ENCODE results near the gene ERAP2.

The ERAP2 gene

DNA sequence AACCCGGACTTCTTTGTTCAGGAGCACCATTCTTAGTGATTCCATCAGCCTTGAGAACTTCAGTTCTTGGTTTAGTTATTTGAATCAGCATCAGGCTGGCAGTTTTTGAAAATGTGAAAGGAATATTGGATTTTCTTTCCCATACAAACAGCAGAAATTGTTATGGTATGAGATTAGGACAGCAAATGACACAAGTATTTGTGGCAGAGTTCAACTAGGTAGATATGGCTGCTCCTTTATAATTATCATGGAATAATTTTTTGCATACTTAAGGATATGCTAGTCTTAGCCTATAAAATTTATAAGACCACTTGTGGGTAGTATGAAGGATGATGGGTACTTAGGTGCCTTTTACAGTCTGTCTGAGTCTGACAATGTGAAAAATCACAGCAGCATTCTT lies 25.5 kb downstream of the ERAP2 start:
- TF ChIP-seq MAX (IDR thresholded peaks at IDR 0.05) (no peak), EGR1 (IDR thresholded peaks at IDR 0.05) (no peak)

GRCh38 chr5:96902876-96903275 lies 26.6 kb downstream of the ERAP2 start:
- no peak for TF ChIP-seq CREB1 (IDR thresholded peaks at IDR 0.05; ENCODE audit: low read depth)
- no peak for TF ChIP-seq ZBTB7A (IDR thresholded peaks at IDR 0.05; ENCODE audit: low read depth)
- no peak for TF ChIP-seq CEBPB (IDR thresholded peaks at IDR 0.05)
- TF ChIP-seq EP300 (IDR thresholded peaks at IDR 0.05; ENCODE audit: borderline replicate concordance), result no peak
- TF ChIP-seq TAF1 (IDR thresholded peaks at IDR 0.05; ENCODE audit: low read depth), result no peak
- TF ChIP-seq TCF12 (IDR thresholded peaks at IDR 0.05; ENCODE audit: low read depth), result no peak
- TF ChIP-seq TEAD4 (IDR thresholded peaks at IDR 0.05), result no peak
- no peak for TF ChIP-seq REST (IDR thresholded peaks at IDR 0.05; ENCODE audit: low read depth)

- TF ChIP-seq CEBPB (IDR thresholded peaks at IDR 0.05) (no peak), REST (IDR thresholded peaks at IDR 0.05; ENCODE audit: low read depth) (no peak)
- TF ChIP-seq, protein P1, sequence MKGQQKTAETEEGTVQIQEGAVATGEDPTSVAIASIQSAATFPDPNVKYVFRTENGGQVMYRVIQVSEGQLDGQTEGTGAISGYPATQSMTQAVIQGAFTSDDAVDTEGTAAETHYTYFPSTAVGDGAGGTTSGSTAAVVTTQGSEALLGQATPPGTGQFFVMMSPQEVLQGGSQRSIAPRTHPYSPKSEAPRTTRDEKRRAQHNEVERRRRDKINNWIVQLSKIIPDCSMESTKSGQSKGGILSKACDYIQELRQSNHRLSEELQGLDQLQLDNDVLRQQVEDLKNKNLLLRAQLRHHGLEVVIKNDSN (IDR thresholded peaks at IDR 0.05), result no peak
Observed at GRCh38 chr5:96903300-96903699, 27.0 kb downstream of the ERAP2 start.

DNA sequence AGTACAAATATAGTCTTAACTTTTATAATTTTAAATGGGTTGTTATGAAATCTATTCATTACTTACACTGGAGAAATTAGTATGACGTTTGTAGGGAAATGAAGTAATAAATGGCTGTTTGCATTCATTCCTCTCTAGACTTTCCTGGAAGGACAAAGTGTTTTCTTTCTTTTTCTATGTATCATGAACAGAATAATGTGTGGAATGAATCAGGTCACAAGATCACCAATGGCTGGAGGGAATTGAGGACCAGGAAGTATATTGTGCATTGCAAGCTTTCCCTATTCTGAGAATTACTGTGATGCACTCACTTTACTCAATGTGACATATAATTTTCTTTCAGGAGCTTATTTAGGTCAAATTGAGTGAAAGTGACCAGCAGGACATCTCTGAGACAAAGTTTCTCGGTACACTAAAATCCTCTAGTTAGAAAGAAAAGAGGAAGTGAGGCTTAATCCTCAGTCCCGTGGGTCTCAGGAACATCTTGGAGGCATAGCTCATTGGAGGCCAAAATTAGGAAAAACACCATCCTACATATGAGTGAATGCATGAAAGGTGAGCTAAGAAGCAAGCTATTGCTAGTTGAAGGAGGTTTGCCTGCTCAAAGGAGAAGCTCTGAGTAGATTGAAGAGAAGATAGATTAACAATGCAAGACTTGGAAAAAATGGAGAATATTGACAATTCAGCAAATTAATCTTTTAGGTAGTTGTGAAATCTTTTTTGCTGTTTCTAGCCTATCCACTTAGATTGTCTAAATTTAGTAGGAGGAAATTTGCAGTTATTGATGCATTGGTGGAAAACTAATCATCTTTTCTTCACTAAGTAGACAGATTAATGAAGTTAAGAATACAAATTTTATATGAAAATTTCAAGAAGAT lies 28.0 kb downstream of the ERAP2 start:
- TF ChIP-seq EP300 (IDR thresholded peaks at IDR 0.05; ENCODE audit: borderline replicate concordance), result no peak
- no peak for TF ChIP-seq TCF12 (IDR thresholded peaks at IDR 0.05; ENCODE audit: low read depth)
- TF ChIP-seq RAD21 (IDR thresholded peaks at IDR 0.05; ENCODE audit: low read depth), result no peak
- no peak for TF ChIP-seq FOXM1 (IDR thresholded peaks at IDR 0.05; ENCODE audit: borderline replicate concordance, low read depth)

DNA sequence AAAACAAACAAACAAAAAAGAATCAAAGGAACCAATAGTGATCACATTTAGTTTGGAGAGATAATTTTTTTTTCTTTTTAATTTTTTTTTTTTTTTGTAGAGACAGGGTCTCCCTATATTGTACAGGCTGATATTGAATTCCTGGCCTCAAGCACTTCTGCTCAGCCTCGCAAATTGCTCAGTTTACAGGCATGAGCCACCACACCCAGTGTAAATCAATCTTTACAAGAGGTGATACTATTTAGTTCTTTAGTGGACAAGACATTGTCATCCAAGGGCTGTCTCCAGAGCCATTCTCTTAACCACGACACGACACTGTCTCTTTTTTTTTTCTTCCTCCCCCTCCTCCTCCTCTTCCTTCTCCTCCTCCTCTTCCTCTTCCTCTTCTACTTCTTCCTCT lies 29.6 kb downstream of the ERAP2 start:
- TF ChIP-seq REST (IDR thresholded peaks at IDR 0.05; ENCODE audit: low read depth), result no peak
- TF ChIP-seq ZBTB7A (IDR thresholded peaks at IDR 0.05; ENCODE audit: low read depth), result no peak
- TF ChIP-seq CREB1 (IDR thresholded peaks at IDR 0.05; ENCODE audit: low read depth), result no peak
- no peak for TF ChIP-seq TAF1 (IDR thresholded peaks at IDR 0.05; ENCODE audit: low read depth)
- TF ChIP-seq TCF12 (IDR thresholded peaks at IDR 0.05; ENCODE audit: low read depth), result no peak
- no peak for TF ChIP-seq RAD21 (IDR thresholded peaks at IDR 0.05; ENCODE audit: low read depth)
- TF ChIP-seq FOXM1 (IDR thresholded peaks at IDR 0.05; ENCODE audit: borderline replicate concordance, low read depth), result no peak

GRCh38 chr5:96909003-96909402 lies 32.7 kb downstream of the ERAP2 start:
- TF ChIP-seq TEAD4 (IDR thresholded peaks at IDR 0.05) (no peak), RAD21 (IDR thresholded peaks at IDR 0.05; ENCODE audit: low read depth) (no peak), EP300 (IDR thresholded peaks at IDR 0.05; ENCODE audit: borderline replicate concordance) (no peak), TAF1 (IDR thresholded peaks at IDR 0.05; ENCODE audit: low read depth) (no peak), EGR1 (IDR thresholded peaks at IDR 0.05) (no peak)
- TF ChIP-seq, protein P1 (IDR thresholded peaks at IDR 0.05), result no peak
